ENCODE measurements around the gene PNMA6E.

DNA sequence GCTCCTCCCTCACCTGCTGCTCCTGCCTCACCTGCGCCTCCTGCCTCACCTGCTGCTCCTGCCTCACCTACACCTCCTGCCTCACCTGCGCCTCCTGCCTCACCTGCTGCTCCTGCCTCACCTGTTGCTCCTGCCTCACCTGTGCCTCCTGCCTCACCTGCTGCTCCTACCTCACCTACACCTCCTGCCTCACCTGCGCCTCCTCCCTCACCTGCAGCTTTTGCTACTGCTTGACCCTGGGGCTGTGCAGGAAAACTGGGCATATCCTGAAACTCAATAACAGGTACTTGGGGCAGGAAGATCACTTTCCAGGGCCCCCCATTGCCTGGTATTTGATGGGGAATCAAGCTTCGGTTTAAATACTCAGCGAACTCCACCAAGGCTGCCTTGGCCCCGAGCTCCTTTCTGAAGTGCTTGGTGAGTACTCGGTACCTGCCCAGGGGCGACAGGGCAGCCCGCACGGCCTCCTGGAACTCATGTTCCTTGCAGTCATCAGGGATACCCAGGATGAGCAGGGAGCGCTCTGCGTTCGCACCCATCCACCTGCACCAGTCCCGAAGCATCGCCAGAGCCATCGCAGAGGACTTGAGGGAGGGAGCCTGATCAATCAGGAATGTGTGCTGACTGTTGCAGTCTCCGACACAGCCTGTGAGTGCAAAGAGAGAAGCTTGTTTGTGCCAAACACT is 2.7 kb downstream of the PNMA6E start:
- TF ChIP-seq, protein P1, sequence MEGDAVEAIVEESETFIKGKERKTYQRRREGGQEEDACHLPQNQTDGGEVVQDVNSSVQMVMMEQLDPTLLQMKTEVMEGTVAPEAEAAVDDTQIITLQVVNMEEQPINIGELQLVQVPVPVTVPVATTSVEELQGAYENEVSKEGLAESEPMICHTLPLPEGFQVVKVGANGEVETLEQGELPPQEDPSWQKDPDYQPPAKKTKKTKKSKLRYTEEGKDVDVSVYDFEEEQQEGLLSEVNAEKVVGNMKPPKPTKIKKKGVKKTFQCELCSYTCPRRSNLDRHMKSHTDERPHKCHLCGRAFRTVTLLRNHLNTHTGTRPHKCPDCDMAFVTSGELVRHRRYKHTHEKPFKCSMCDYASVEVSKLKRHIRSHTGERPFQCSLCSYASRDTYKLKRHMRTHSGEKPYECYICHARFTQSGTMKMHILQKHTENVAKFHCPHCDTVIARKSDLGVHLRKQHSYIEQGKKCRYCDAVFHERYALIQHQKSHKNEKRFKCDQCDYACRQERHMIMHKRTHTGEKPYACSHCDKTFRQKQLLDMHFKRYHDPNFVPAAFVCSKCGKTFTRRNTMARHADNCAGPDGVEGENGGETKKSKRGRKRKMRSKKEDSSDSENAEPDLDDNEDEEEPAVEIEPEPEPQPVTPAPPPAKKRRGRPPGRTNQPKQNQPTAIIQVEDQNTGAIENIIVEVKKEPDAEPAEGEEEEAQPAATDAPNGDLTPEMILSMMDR (IDR thresholded peaks at IDR 0.05), result no peak
- TF ChIP-seq POLR2A (IDR thresholded peaks at IDR 0.05), result no peak
